ENCODE measurements around the gene RIPK1.
"Not testable (repeated sequence)": the region's sequence is repeated elsewhere in the genome, so short reads cannot be mapped to it uniquely, and the experiment has no call there.

The RIPK1 gene

DNA sequence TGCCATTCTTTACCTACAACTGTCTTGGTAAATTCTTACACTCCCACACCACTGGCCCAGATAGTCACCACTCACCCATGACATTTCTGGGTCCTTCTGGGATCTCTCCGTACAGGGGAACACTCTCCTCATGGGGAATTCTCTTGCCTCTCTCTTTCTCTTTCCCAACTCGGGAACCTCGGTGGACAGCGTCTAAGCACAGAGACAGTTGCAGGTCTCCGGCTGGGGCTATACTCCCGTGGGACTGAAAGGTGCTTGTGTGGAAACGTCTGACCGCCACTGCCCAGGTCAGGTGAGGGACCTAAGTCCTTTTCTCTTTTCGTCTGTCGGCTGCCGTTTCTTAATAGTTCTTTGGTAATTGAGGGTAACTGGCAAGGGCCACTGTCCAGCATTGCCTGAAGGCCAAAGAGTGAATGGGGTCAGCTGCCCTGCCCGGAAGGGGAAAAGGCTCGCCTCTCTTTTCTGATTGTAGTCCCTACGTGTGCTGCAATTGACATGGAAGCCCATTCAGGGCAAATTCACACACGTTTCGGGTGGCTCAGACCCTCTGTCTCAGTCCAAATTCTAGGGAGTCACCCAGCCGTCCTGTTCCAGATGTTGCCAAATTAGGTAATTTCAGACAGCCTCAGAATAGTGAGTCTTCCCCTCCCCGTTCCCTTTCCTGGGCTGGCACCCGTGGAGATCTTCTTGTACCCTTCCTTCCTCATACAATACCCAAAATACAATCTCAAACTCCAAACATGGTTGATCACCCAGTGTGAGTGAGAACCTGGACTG is 31.2 kb upstream of the RIPK1 start:
- Mint-ChIP-seq H3K4me1 (peaks cover 2% of the 10 kb centered on the region), H3K4me3 (no peak overlapping the region), H3K9me3 (no peaks in the 10 kb centered on the region), H3K27me3 (no peaks in the 10 kb centered on the region), H3K36me3 (no peaks in the 10 kb centered on the region), H3K27ac (no peak overlapping the region)
- no peak for ATAC-seq

DNA sequence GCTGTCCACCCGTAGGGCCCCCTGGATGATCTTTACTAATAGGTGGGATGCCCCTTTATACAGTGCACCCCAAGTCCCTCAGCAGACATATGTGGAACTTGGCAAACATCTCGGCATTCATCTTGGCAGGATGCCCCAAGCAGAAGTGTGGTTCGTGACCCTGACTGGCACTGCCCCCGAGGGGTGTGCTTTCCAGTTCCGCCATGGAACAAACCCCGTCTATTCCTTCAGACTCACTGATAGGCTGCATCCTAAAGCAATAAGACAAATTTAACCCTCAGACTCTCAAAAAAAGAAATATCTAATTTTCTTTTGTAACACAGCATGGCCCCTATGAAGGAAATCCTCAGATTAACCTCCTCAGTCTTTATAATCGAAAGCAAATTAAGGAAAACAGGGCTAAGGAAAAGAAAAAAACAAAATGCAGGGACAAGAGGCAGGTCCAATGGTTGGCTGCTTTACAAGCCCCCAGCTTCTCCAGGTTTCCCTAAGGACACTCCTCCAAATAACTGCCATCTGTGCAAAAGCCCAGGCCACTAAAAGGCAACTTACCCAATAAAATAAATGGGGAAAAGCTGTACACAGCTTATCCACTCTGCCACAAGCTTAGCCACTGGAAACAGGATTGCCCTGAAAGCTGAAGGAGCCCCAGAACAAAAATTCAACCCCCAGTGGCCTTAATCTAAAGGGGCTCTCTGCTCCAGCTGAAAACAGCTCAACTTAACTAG is 30.5 kb upstream of the RIPK1 start:
- Mint-ChIP-seq H3K27me3 (no peaks in the 10 kb centered on the region), H3K27ac (no peak overlapping the region), H3K9me3 (no peaks in the 10 kb centered on the region), H3K4me3 (no peak overlapping the region), H3K4me1 (no peaks in the 10 kb centered on the region), H3K36me3 (no peaks in the 10 kb centered on the region)
- ATAC-seq, result no peak

DNA sequence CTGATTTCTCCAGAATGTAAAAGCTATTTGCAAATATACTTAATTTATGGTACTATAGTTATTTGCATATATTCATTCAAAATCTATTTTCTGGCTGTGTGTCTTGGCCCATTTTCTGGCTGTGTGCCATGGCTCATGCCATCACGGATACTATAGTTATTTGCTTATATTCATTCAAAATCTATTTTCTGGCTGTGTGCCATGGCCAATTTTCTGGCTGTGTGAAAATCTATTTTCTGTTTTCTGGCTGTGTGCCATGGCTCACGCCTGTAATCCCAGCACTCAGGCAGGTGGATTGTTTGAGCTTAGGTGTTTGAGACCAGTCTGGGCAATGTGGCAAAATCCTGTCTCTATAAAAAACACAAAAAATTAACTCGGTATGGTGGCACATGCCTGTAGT is 28.9 kb upstream of the RIPK1 start:
- Mint-ChIP-seq H3K9me3 (no peaks in the 10 kb centered on the region), H3K27me3 (no peaks in the 10 kb centered on the region), H3K4me1 (no peaks in the 10 kb centered on the region), H3K27ac (no peak overlapping the region), H3K36me3 (no peaks in the 10 kb centered on the region), H3K4me3 (no peak overlapping the region)
- no peak for ATAC-seq

DNA sequence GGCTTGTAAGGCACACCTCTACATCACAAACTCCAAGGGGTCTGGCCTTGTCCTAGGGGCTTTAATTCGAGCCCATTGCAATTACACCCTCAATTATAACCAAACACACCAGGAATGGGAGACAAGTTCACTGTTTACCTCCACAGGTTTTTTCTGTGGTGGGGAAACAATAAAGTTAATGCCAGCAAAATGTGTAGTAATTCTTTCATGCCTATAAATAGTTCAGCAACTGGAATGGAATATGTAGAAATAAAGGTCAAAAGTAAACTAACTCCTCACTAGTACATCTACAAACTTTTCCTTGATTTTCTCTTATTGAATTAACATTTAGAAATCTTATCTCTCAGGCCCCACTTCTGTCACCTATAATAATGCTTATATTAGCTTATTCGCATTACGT is 27.1 kb upstream of the RIPK1 start:
- H3K27ac Mint-ChIP-seq, result peak overlapping the region; percentile 24

DNA sequence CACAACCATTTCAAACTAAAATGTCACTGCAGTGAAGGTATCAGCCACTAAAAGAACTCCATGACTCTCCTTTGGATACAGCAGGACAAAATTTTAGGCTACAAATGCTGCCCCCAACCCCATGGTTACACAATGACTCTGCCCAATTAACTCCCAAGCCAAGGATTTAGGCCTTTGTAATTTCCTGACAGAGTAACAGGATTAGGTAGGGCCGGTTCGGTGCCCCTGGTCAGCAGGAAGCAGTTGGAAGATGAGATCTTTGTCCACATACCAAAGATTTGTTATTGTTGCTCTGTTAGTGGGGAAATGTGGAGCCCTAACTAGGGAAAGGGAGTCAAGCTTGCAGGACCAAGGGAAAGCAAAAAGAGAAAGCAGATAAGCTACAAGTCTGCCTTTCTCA is 26.7 kb upstream of the RIPK1 start:
- no peaks in the 10 kb centered on the region for H3K36me3 Mint-ChIP-seq
- ATAC-seq, result no peak
- H3K9me3 Mint-ChIP-seq, result no peaks in the 10 kb centered on the region
- H3K27me3 Mint-ChIP-seq, result no peaks in the 10 kb centered on the region
- H3K4me3 Mint-ChIP-seq, result no peak overlapping the region
- H3K27ac Mint-ChIP-seq, result peak overlapping the region; percentile 24
- peaks cover 13% of the 10 kb centered on the region for H3K4me1 Mint-ChIP-seq

More for the DNA sequence above, 27.1 kb upstream of the RIPK1 start:
- Mint-ChIP-seq H3K4me3 (no peak overlapping the region), H3K9me3 (no peaks in the 10 kb centered on the region), H3K27me3 (no peaks in the 10 kb centered on the region), H3K36me3 (no peaks in the 10 kb centered on the region), H3K4me1 (peaks cover 9% of the 10 kb centered on the region)
- ATAC-seq, result no peak

DNA sequence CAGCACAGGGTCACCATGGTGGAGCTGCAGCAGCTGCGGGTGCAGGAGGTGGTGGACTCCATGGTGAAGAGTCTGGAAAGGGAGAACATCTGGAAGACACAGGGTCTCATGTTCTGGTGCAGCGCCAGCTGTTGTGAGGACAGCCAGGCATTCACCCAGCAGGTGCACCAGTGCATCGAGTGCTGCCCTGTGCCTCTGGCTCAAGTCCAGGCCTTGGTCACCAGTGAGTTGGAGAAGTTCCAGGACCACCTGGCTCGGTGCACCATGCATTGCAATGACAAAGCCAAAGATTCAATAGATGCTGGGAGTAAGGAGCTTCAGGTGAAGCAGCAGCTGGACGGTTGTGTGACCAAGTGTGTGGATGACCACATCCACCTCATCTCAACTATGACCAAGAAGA is 22.9 kb upstream of the RIPK1 start:
- Mint-ChIP-seq H3K4me3 (no peak overlapping the region), H3K27ac (no peak overlapping the region), H3K4me1 (peaks cover 13% of the 10 kb centered on the region), H3K9me3 (no peaks in the 10 kb centered on the region), H3K36me3 (no peaks in the 10 kb centered on the region), H3K27me3 (no peaks in the 10 kb centered on the region)
- no peak for ATAC-seq

DNA sequence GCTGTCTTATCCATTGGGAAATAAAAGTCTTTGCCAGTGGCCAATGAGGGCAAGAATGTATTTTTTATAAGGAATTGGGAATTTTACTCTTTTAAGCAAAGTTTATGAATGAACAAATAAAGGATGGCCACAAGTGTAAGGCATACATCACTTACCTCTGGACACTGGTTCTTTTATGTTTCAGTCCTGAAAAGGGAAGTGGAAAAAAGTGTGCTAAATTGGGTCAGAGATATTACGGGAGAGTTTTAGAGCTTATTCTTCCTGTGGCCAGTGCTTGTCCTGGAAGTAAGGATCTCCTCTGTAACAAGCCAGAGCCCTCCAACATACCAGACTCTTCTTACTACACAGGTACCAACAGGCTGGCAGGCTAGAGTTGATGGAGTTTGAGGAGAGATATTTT is 22.5 kb upstream of the RIPK1 start:
- no peaks in the 10 kb centered on the region for H3K9me3 Mint-ChIP-seq
- H3K4me1 Mint-ChIP-seq, result peaks cover 13% of the 10 kb centered on the region

DNA sequence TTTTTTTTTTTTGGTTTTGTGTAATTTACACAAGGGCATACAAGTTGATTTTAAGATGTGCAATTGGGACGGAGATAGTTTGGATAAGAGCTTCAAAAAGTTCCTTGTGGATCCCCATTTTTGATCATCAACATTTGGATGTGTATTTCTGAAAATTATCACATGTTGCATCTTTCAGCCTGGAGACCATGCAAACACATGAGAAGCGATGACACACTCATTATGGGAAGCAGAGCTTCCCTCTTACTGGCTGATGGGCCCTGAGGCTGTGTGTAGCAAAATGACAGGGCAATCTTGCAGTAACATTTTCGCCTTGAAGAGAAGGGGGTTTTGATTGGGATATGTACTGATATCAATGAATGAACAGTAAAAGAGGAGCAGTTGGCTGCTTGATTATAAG is 22.0 kb upstream of the RIPK1 start:
- no peak for ATAC-seq
- H3K9me3 Mint-ChIP-seq, result no peaks in the 10 kb centered on the region
- peaks cover 13% of the 10 kb centered on the region for H3K4me1 Mint-ChIP-seq
- peak overlapping the region; percentile 35 for H3K27ac Mint-ChIP-seq
- no peak overlapping the region for H3K4me3 Mint-ChIP-seq
- no peaks in the 10 kb centered on the region for H3K27me3 Mint-ChIP-seq
- H3K36me3 Mint-ChIP-seq, result no peaks in the 10 kb centered on the region

More for the DNA sequence above, 22.5 kb upstream of the RIPK1 start:
- Mint-ChIP-seq H3K4me3 (no peak overlapping the region), H3K36me3 (no peaks in the 10 kb centered on the region), H3K27me3 (no peaks in the 10 kb centered on the region), H3K27ac (no peak overlapping the region)
- ATAC-seq, result no peak

DNA sequence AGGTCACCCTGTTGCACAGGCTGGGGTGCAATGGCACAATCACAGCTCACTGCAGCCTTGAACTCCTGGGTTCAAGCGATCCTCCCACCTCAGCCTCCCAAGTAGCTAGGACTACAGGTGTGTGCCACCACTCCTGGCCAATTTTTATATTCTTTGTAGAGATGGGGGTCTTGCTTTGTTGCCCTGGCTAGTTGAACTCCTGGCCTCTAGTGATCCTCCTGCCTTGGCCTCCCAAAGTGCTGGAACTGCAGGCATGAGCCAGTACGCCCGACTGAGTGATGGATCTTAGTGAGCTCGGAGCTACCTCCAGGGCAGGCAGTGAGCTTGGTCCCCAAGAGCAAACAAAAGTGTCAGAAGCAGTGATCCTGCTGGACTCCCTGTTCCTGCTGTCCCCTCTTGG is 20.3 kb upstream of the RIPK1 start:
- H3K9me3 Mint-ChIP-seq, H3K27me3 Mint-ChIP-seq, H3K4me3 Mint-ChIP-seq, H3K27ac Mint-ChIP-seq, ATAC-seq, H3K36me3 Mint-ChIP-seq: not testable (repeated sequence)
- peaks cover 21% of the 10 kb centered on the region for H3K4me1 Mint-ChIP-seq

DNA sequence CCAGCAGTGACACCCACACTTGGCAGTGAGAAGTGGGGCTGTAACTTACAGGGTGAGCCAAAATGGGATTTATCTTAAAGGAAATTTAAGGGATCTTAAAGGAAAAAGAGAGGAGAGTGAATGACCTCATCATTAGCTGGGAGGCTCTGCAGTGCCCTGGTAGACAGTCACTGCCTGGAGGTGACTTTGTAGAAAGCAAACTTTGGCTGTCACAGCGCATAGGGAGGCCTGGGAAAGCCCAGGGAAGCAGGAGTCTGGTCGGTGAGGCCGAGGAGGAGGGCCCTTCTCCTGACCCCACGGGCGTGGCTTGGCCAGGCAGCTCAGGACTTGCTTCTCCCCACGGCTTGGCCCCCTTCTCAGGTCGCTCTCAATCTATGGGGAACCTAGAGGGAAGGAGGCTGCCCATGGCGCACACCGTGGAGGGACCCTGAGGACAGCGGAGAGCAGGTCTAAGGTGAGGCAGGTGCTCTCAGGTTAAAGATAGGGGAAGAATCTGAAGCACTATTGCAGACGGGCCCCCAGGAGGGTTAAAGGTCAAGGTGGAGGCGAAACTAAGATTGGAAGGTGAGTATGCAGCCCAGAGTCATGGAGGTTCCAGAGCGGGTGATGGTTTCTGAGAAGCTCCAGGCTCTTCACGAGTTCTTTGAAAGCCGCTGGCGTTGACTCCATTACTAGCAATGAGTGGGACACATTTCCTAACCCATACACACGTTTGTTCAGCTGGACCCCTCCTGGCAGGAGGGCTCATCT is 15.6 kb upstream of the RIPK1 start:
- Mint-ChIP-seq H3K4me3 (peak overlapping the region; percentile 80), H3K27me3 (no peaks in the 10 kb centered on the region), H3K36me3 (no peaks in the 10 kb centered on the region), H3K9me3 (no peaks in the 10 kb centered on the region), H3K27ac (peak overlapping the region; percentile 77), H3K4me1 (peaks cover 24% of the 10 kb centered on the region)
- no peak for ATAC-seq

DNA sequence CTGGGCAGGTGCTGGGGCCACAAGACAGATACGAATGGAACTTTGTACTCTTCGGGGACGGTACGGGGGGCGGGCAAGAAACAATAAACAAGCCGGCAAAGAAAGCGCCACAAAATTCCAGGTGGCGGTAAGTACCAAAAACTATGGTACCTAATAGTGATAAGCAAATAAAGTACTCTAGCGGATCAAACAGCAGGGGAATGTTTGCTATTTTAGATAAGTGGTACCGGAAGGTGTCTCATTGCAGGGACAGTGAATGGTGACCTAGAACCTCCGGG is 15.1 kb upstream of the RIPK1 start:
- H3K36me3 Mint-ChIP-seq, result no peaks in the 10 kb centered on the region
- no peaks in the 10 kb centered on the region for H3K27me3 Mint-ChIP-seq
- H3K4me3 Mint-ChIP-seq, result peak overlapping the region; percentile 80
- no peak for ATAC-seq
- peaks cover 24% of the 10 kb centered on the region for H3K4me1 Mint-ChIP-seq
- no peaks in the 10 kb centered on the region for H3K9me3 Mint-ChIP-seq
- H3K27ac Mint-ChIP-seq, result peak overlapping the region; percentile 77

DNA sequence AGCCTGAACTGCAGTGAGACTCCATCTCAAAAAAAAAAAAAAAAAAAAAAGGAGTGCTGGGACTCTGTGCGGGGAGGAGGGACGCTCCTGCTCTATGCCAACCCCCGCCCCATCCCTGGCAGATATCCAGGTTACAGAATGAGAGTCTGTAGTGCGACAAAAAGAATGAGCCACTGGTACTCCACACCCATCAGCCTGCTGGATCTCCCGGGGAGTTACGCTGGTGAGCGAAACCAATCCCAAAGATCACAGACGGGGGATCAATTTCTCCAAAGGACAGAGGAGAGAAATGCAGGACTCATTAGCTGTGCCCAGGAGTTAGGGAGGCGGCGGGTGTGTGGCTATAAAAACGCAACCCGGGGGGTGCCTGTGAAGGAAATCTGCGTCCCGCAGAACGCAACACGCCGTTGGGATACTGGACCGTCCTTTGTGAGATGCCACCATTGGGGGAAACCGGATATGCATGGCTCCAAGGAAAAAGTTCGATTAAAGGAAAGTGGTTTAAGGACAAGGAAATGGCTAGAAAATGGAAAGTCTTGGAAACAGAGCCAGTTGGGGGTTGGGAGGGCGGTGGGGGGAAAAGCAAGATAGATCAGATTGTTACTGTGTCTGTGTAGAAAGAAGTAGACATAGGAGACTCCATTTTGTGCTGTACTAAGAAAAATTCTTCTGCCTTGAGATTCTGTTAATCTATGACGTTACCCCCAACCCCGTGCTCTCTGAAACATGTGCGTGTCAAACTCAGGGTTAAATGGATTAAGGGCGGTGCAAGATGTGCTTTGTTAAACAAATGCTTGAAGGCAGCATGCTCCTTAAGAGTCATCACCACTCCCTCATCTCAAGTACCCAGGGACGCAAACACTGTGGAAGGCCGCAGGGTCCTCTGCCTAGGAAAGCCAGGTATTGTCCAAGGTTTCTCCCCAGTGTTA is 13.8 kb upstream of the RIPK1 start:
- ATAC-seq, result not testable (repeated sequence)
- H3K27ac Mint-ChIP-seq, result peak overlapping the region; percentile 77

DNA sequence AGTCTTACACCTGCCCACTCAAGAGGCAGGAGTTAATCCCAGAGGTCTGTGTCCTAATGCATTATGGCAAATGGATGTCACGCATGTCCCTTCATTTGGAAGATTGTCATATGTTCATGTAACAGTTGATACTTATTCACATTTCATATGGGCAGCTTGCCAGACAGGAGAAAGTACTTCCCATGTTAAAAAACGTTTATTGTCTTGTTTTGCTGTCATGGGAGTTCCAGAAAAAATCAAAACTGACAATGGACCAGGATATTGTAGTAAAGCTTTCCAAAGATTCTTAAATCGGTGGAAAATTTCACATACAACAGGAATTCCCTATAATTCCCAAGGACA is 13.2 kb upstream of the RIPK1 start:
- H3K4me3 Mint-ChIP-seq, H3K27ac Mint-ChIP-seq, H3K9me3 Mint-ChIP-seq, H3K36me3 Mint-ChIP-seq, ATAC-seq, H3K27me3 Mint-ChIP-seq: not testable (repeated sequence)
- H3K4me1 Mint-ChIP-seq, result peaks cover 24% of the 10 kb centered on the region

More for the DNA sequence above, 13.8 kb upstream of the RIPK1 start:
- peak overlapping the region; percentile 80 for H3K4me3 Mint-ChIP-seq
- not testable (repeated sequence) for H3K27me3 Mint-ChIP-seq, H3K36me3 Mint-ChIP-seq, H3K9me3 Mint-ChIP-seq
- peaks cover 24% of the 10 kb centered on the region for H3K4me1 Mint-ChIP-seq

DNA sequence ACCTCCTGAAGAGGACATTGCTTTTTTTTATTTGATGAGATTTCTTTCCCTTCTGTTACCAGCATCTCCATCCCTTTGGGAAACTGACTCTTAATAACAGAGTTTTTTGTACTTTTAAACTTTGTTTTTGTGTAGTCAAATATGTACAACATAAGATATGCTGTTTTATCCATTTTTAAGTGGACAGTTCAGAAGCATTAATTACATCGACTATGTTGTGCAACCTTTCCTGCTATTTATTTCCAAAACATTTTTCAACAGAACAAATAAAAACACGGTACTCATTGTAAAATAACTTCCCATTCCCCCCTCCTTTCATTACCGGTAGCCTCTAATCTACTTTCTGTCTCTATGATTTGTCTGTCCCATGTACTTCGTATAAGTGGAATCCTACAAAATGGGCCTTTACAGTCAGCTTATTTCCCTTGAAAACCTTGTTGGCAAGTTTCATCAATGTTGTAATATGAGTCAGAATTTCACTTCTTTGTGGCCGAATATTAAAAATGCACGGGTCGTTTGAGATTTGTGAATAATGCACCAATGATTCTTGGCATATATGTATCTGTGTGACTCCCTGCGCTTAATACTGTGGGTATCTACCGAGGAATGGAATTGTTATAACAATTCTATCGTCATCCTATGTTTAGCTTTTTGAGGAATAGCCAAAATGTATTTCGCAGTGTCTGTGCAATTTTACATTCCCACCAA is 11.1 kb upstream of the RIPK1 start:
- Mint-ChIP-seq H3K27ac (no peak overlapping the region), H3K36me3 (no peaks in the 10 kb centered on the region), H3K27me3 (no peaks in the 10 kb centered on the region), H3K9me3 (no peaks in the 10 kb centered on the region), H3K4me3 (no peak overlapping the region), H3K4me1 (peaks cover 23% of the 10 kb centered on the region)
- ATAC-seq, result no peak

All from stimulated activated memory B cell treated with anti-CD40 and anti-IgM and Interleukin-4, amounts not matched to agents 10 μg/mL and 1 μg/mL and 100 μg/mL, for 72 hours (primary cell).